A673 (cell line): ENCODE results near the gene HJURP.

ENCODE experiments used
- CTCF ChIP-seq: fragments of 300-800, 200-600 bp; sonication (generic); conservative IDR thresholded peaks from 2 replicates; pipeline ENCODE4 v1.5.1; 2017; ENCODE audit warnings: low read depth, mild to moderate bottlenecking, antibody characterized with exemption, low read length, moderate library complexity, mixed read lengths
- EZH2 ChIP-seq: fragments of 200-600 bp; sonication (generic); IDR thresholded peaks from 2 replicates; pipeline ENCODE4 v1.6.1; 2017; ENCODE audit warnings: borderline replicate concordance, low read depth, mild to moderate bottlenecking, mixed read lengths, antibody characterized with exemption, low read length; ENCODE audit not compliant: poor library complexity, severe bottlenecking

GRCh38 chr2:233831861-233832260 lies 22.5 kb downstream of the HJURP start:
- TF ChIP-seq CTCF (no peak), EZH2 (no peak)
